ENCODE results near the gene PRPS1L1. TPM values are rescaled to one million over a fixed set of nuclear protein-coding genes. Genes with fewer than 3 reads are reported as not detected.
A peak's percentile ranks its signal among the peaks of the same experiment; 100 is the strongest.

PRPS1L1 gene
- total and polyA plus RNA-seq, 2 experiments from 2014 or later = not detected

DNA sequence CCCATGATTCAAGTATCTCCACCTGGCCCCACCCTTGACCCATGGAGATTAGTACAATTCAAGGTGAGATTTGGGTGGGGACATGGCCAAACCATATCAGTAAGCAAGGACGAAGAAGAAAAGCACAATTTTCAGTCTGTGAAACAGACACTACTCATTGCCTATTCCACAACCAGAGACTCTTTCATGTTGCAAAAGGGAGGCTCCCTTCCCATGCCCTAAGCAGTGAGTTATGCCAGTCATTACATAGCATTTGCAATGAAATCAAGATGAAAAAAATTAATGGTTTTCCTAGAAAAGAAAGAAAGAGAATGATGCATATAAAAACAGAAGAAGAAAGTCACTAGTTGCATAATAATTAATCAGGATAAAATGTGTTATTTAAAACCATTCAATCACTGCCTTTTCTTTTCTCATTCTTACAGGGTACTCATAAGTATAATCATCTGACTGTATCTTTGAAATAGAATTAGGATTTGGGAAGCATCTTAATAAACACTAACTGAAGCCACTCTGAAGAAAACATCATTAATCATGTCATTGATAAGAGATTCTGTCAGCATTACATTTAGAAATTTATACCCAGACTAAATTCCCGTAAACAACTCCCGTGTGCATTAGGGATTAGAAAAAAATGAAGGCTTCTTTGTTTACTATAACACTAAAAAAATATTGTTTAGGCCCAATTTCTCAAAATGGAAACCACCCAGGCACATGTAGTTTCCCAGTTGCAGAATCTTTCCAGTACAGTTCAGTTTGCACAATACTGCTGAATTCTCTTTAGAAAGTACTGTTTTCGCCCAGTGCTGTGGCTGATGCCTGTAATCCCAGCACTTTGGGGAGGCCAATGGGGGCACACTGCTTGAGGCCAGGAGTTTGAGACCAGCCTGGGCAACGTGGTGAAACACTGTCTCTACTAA, 9.1 kb downstream of the PRPS1L1 start:
- H3K4me1 Mint-ChIP-seq = peaks cover 6% of the 10 kb centered on the region
- no peak overlapping the region for H3K4me2 ChIP-seq
- no peaks in the 10 kb centered on the region for H3K27me3 ChIP-seq (ENCODE audit: insufficient read depth)
- H3K36me3 ChIP-seq (ENCODE audit: insufficient read depth) = no peaks in the 10 kb centered on the region
- peaks cover 9% of the 10 kb centered on the region; the same call in 1 of the 2 replicates for H3K4me1 ChIP-seq (ENCODE audit: insufficient read depth)
- H3F3A ChIP-seq (replicated peaks; ENCODE audit: low read depth) = no peaks in the 10 kb centered on the region
- no peak overlapping the region for H3K4me3 ChIP-seq
- DNase-seq (ENCODE audit: low spot score) = no peak
- H4K20me1 ChIP-seq (replicated peaks; ENCODE audit: insufficient read depth) = no peaks in the 10 kb centered on the region
- no peak for ATAC-seq
- no peaks in the 10 kb centered on the region for H3K36me3 Mint-ChIP-seq (ENCODE audit: low read depth)
- H3K4me3 Mint-ChIP-seq = no peak overlapping the region
- no peaks in the 10 kb centered on the region for H3K9me2 ChIP-seq (ENCODE audit: insufficient read depth)
- no peaks in the 10 kb centered on the region for H3K79me2 ChIP-seq (replicated peaks; ENCODE audit: insufficient read depth)
- peak overlapping the region; percentile 57; the same call in 1 of the 2 replicates for H2AFZ ChIP-seq
- H3K27ac ChIP-seq (ENCODE audit: low read depth) = no peak overlapping the region
- no peak overlapping the region for H3K27ac Mint-ChIP-seq
- no peaks in the 10 kb centered on the region for H3K9me3 Mint-ChIP-seq
- TF ChIP-seq, protein P1, sequence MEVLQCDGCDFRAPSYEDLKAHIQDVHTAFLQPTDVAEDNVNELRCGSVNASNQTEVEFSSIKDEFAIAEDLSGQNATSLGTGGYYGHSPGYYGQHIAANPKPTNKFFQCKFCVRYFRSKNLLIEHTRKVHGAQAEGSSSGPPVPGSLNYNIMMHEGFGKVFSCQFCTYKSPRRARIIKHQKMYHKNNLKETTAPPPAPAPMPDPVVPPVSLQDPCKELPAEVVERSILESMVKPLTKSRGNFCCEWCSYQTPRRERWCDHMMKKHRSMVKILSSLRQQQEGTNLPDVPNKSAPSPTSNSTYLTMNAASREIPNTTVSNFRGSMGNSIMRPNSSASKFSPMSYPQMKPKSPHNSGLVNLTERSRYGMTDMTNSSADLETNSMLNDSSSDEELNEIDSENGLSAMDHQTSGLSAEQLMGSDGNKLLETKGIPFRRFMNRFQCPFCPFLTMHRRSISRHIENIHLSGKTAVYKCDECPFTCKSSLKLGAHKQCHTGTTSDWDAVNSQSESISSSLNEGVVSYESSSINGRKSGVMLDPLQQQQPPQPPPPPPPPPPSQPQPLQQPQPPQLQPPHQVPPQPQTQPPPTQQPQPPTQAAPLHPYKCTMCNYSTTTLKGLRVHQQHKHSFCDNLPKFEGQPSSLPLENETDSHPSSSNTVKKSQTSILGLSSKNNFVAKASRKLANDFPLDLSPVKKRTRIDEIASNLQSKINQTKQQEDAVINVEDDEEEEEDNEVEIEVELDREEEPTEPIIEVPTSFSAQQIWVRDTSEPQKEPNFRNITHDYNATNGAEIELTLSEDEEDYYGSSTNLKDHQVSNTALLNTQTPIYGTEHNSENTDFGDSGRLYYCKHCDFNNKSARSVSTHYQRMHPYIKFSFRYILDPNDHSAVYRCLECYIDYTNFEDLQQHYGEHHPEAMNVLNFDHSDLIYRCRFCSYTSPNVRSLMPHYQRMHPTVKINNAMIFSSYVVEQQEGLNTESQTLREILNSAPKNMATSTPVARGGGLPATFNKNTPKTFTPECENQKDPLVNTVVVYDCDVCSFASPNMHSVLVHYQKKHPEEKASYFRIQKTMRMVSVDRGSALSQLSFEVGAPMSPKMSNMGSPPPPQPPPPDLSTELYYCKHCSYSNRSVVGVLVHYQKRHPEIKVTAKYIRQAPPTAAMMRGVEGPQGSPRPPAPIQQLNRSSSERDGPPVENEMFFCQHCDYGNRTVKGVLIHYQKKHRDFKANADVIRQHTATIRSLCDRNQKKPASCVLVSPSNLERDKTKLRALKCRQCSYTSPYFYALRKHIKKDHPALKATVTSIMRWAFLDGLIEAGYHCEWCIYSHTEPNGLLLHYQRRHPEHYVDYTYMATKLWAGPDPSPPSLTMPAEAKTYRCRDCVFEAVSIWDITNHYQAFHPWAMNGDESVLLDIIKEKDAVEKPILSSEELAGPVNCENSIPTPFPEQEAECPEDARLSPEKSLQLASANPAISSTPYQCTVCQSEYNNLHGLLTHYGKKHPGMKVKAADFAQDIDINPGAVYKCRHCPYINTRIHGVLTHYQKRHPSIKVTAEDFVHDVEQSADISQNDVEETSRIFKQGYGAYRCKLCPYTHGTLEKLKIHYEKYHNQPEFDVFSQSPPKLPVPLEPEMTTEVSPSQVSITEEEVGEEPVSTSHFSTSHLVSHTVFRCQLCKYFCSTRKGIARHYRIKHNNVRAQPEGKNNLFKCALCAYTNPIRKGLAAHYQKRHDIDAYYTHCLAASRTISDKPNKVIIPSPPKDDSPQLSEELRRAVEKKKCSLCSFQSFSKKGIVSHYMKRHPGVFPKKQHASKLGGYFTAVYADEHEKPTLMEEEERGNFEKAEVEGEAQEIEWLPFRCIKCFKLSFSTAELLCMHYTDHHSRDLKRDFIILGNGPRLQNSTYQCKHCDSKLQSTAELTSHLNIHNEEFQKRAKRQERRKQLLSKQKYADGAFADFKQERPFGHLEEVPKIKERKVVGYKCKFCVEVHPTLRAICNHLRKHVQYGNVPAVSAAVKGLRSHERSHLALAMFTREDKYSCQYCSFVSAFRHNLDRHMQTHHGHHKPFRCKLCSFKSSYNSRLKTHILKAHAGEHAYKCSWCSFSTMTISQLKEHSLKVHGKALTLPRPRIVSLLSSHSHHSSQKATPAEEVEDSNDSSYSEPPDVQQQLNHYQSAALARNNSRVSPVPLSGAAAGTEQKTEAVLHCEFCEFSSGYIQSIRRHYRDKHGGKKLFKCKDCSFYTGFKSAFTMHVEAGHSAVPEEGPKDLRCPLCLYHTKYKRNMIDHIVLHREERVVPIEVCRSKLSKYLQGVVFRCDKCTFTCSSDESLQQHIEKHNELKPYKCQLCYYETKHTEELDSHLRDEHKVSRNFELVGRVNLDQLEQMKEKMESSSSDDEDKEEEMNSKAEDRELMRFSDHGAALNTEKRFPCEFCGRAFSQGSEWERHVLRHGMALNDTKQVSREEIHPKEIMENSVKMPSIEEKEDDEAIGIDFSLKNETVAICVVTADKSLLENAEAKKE (CRISPR knock-in tag; IDR thresholded peaks at IDR 0.05) = no peak
- TF ChIP-seq, protein P2, sequence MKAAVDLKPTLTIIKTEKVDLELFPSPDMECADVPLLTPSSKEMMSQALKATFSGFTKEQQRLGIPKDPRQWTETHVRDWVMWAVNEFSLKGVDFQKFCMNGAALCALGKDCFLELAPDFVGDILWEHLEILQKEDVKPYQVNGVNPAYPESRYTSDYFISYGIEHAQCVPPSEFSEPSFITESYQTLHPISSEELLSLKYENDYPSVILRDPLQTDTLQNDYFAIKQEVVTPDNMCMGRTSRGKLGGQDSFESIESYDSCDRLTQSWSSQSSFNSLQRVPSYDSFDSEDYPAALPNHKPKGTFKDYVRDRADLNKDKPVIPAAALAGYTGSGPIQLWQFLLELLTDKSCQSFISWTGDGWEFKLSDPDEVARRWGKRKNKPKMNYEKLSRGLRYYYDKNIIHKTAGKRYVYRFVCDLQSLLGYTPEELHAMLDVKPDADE (IDR thresholded peaks at IDR 0.05) = no peak
- TF ChIP-seq NANOG (IDR thresholded peaks at IDR 0.05; ENCODE audit: borderline replicate concordance) (no peak), ZNF114 (CRISPR knock-in tag; IDR thresholded peaks at IDR 0.05) (no peak), STAT1 (IDR thresholded peaks at IDR 0.05; ENCODE audit: unreplicated experiment) (no peak), EZH2 (IDR thresholded peaks at IDR 0.05; ENCODE audit: low read depth, unreplicated experiment) (no peak), EZH2phosphoT487 (IDR thresholded peaks at IDR 0.05; ENCODE audit: unreplicated experiment) (no peak), ZNF331 (CRISPR knock-in tag; IDR thresholded peaks at IDR 0.05; ENCODE audit: low read depth) (no peak), CREB1 (CRISPR knock-in tag; IDR thresholded peaks at IDR 0.05; ENCODE audit: low read depth) (no peak)
- TF ChIP-seq, protein P3, sequence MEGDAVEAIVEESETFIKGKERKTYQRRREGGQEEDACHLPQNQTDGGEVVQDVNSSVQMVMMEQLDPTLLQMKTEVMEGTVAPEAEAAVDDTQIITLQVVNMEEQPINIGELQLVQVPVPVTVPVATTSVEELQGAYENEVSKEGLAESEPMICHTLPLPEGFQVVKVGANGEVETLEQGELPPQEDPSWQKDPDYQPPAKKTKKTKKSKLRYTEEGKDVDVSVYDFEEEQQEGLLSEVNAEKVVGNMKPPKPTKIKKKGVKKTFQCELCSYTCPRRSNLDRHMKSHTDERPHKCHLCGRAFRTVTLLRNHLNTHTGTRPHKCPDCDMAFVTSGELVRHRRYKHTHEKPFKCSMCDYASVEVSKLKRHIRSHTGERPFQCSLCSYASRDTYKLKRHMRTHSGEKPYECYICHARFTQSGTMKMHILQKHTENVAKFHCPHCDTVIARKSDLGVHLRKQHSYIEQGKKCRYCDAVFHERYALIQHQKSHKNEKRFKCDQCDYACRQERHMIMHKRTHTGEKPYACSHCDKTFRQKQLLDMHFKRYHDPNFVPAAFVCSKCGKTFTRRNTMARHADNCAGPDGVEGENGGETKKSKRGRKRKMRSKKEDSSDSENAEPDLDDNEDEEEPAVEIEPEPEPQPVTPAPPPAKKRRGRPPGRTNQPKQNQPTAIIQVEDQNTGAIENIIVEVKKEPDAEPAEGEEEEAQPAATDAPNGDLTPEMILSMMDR (conservative IDR thresholded peaks at IDR 0.05; ENCODE audit: low read depth in 2 of 2) = no peak
- no peaks in the 10 kb centered on the region for H3K27me3 Mint-ChIP-seq (ENCODE audit: insufficient read depth, low read depth, poor library complexity)
